GM12801 (cell line): Measurements from ENCODE around the gene MMP3.

Experiments
- CTCF ChIP-seq: IDR thresholded peaks from one replicate; pipeline ENCODE4 v1.5.1; 2011; ENCODE audit warnings: control low read depth; ENCODE audit not compliant: insufficient read length; ENCODE audit errors: extremely low read depth

The MMP3 gene

GRCh38 chr11:102843489-102843888, at the start of gene MMP3:
MMP3 (minus strand) TSS chr11:102843609; CDS start chr11:102843546, 63 bp downstream.
- no peak for TF ChIP-seq CTCF

GRCh38 chr11:102891736-102892135, 48.3 kb upstream of the MMP3 start:
- TF ChIP-seq CTCF: no peak

- no peak for TF ChIP-seq CTCF
Measured at GRCh38 chr11:102886999-102887398, 43.6 kb upstream of the MMP3 start.

GRCh38 chr11:102883141-102883540, 39.7 kb upstream of the MMP3 start:
- TF ChIP-seq CTCF: no peak

- no peak for TF ChIP-seq CTCF
Measured at GRCh38 chr11:102882389-102883024, 39.1 kb upstream of the MMP3 start.

GRCh38 chr11:102879801-102880200, 36.4 kb upstream of the MMP3 start:
- no peak for TF ChIP-seq CTCF

GRCh38 chr11:102878595-102878994, 35.2 kb upstream of the MMP3 start:
- no peak for TF ChIP-seq CTCF

GRCh38 chr11:102874852-102875251, 31.4 kb upstream of the MMP3 start, which contains the start of gene MMP12:
MMP12 (minus strand) TSS chr11:102874982; CDS start chr11:102874937, 45 bp downstream.
- TF ChIP-seq CTCF: no peak
